GM04503 (cell line): ENCODE measurements around the gene SLC25A48.

Experiments used
- DNase-seq: peaks from one replicate; pipeline ENCODE4 v3.0.0-alpha.2; 2012; ENCODE audit warnings: low read depth

The SLC25A48 gene

GRCh38 chr5:135834639-135835529 is at the start of gene SLC25A48:
SLC25A48 (plus strand) TSS chr5:135834663; CDS start chr5:135834848, 185 bp downstream.
- no peak for DNase-seq

GRCh38 chr5:135800656-135801055 is 33.8 kb upstream of the SLC25A48 start:
- DNase-seq = no peak

GRCh38 chr5:135810188-135810943 is 24.1 kb upstream of the SLC25A48 start:
- DNase-seq = no peak

GRCh38 chr5:135811007-135811406 is 23.5 kb upstream of the SLC25A48 start:
- no peak for DNase-seq

- DNase-seq = no peak
These were observed 20.7 kb upstream of the SLC25A48 start for GRCh38 chr5:135813758-135814157.

- no peak for DNase-seq
These were observed 20.1 kb upstream of the SLC25A48 start for GRCh38 chr5:135814316-135814715.

- no peak for DNase-seq
These were observed 19.7 kb upstream of the SLC25A48 start for GRCh38 chr5:135814812-135815211.

GRCh38 chr5:135821061-135821801 is 13.2 kb upstream of the SLC25A48 start:
- no peak for DNase-seq

- no peak for DNase-seq
These were observed 12.7 kb upstream of the SLC25A48 start for GRCh38 chr5:135821802-135822201.

GRCh38 chr5:135822286-135822685 is 12.2 kb upstream of the SLC25A48 start:
- DNase-seq = no peak

- DNase-seq = no peak
These were observed 11.5 kb upstream of the SLC25A48 start for GRCh38 chr5:135822959-135823358.

- no peak for DNase-seq
These were observed 10.6 kb upstream of the SLC25A48 start for GRCh38 chr5:135823881-135824280.

GRCh38 chr5:135824541-135825041 is 9.9 kb upstream of the SLC25A48 start:
- no peak for DNase-seq

GRCh38 chr5:135825373-135826220 is 8.9 kb upstream of the SLC25A48 start:
- DNase-seq = no peak

- DNase-seq = no peak
These were observed 8.3 kb upstream of the SLC25A48 start for GRCh38 chr5:135826221-135826525.

- DNase-seq = no peak
These were observed 7.3 kb upstream of the SLC25A48 start for GRCh38 chr5:135826994-135827671.

GRCh38 chr5:135827965-135828781 is 6.3 kb upstream of the SLC25A48 start:
- DNase-seq = no peak

GRCh38 chr5:135828782-135829127 is 5.7 kb upstream of the SLC25A48 start:
- DNase-seq = no peak

- DNase-seq = no peak
These were observed 5.3 kb upstream of the SLC25A48 start for GRCh38 chr5:135829179-135829578.
